ENCODE measurements around the gene RAB3IP. TPM values are rescaled to one million over a fixed set of nuclear protein-coding genes. Genes with fewer than 3 reads are reported as not detected.

RAB3IP gene
- total and polyA plus RNA-seq, 11 donors: 19.7 to 37.5 (median 32.6) TPM

DNA sequence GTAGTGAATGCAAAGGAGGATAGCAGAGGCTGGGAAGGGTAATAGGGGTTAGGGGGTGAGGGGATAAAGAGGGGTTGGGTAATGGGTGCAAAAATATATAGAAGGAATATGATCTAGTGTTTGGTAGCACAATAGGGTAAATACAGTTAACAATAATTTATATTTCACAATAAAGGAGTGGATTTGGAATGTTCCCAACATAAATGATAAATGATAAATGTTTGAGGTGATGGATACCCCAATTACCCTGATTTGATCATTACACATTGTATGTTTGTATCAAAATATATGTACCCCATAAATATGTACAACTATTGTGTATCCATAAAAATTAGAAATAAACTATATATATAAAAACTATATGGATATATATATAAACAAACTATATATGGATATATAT lies 85.4 kb downstream of the RAB3IP start:
- no peak for DNase-seq
- no peak for TF ChIP-seq POLR2A (IDR thresholded peaks at IDR 0.05)
- H3K27ac ChIP-seq: no peak overlapping the region
- no peak for ATAC-seq
- H3K27me3 ChIP-seq: no peaks in the 10 kb centered on the region
- intact Hi-C loops (cut with DNase I): no loop called here
- peaks cover 0 to 12% (median 4%) of the 10 kb centered on the region in 12 donors for H3K4me1 ChIP-seq
- no peaks in the 10 kb centered on the region for H3K9me3 ChIP-seq
- no peaks in the 10 kb centered on the region for H3K36me3 ChIP-seq
- H3K4me3 ChIP-seq: no peak overlapping the region

- no peak for DNase-seq
- Histone ChIP-seq H3K4me3 (no peak within 1 kb of the TSS), H3K4me1 (peaks cover 0 to 12% (median 4%) of the 10 kb centered on the region in 12 donors), H3K9me3 (no peaks in the 10 kb centered on the region), H3K27ac (no peak within 1 kb of the TSS), H3K27me3 (no peaks in the 10 kb centered on the region), H3K36me3 (no peaks in the 10 kb centered on the region)
- WGBS, 4 donors: 80 to 84% (median 81%) methylated on average over 5 of the region's 5 CpGs
- ATAC-seq: no peak
- intact Hi-C loops (cut with DNase I): no loop called here
- no peak for TF ChIP-seq CTCF (IDR thresholded peaks at IDR 0.05)
- no peak for TF ChIP-seq POLR2A (IDR thresholded peaks at IDR 0.05)
These were observed 86.4 kb downstream of the RAB3IP start, which contains the start of gene MYRFL for GRCh38 chr12:69824966-69825560. Gene MYRFL, plus strand, starts transcription at chr12:69825227. Its CDS starts 291 bp downstream, at chr12:69825518.

DNA sequence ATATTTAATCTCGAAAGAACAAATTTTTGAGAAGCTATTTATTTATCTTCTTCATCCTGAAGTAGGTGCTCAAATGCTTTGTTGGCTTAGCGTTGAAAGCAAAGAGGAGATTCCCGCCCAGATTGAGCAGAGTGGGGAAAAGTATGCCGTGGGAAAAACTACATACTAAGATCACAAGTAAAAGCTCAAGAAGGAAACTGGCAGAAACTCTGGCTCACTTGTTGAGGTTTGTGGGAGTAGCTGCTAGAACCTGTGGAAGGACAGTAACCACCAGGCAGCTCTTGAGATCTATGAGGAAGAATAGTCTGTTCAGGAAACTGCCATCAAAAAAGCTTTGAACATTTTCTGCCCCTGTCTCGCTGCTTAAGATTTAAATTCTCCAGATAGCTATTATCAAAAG lies 90.2 kb downstream of the RAB3IP start:
- Histone ChIP-seq H3K4me3 (no peak overlapping the region), H3K27ac (no peak overlapping the region), H3K9me3 (no peaks in the 10 kb centered on the region), H3K27me3 (no peaks in the 10 kb centered on the region), H3K4me1 (peaks cover 0 to 9% (median 0%) of the 10 kb centered on the region in 12 donors), H3K36me3 (no peaks in the 10 kb centered on the region)
- intact Hi-C loops (cut with DNase I): no loop called here
- 72 to 76% (median 75%) methylated on average over 5 of the region's 5 CpGs for WGBS, 4 donors
- ATAC-seq: no peak
- TF ChIP-seq POLR2A (IDR thresholded peaks at IDR 0.05): no peak
- no peak for TF ChIP-seq CTCF (IDR thresholded peaks at IDR 0.05)
- DNase-seq: no peak

GRCh38 chr12:69833696-69834095 lies 95.0 kb downstream of the RAB3IP start:
- intact Hi-C loops (cut with DNase I): no loop called here
- TF ChIP-seq CTCF (IDR thresholded peaks at IDR 0.05) (no peak), POLR2A (IDR thresholded peaks at IDR 0.05) (no peak)
- no peaks in the 10 kb centered on the region for H3K36me3 ChIP-seq
- DNase-seq (no peak), ATAC-seq (no peak)
- WGBS, 4 donors: 67 to 93% (median 81%) methylated on average over 2 of the region's 2 CpGs
- H3K4me3 ChIP-seq: no peak overlapping the region
- no peak overlapping the region for H3K27ac ChIP-seq
- peaks cover 0 to 9% (median 0%) of the 10 kb centered on the region in 12 donors for H3K4me1 ChIP-seq
- H3K27me3 ChIP-seq: no peaks in the 10 kb centered on the region
- no peaks in the 10 kb centered on the region for H3K9me3 ChIP-seq

DNA sequence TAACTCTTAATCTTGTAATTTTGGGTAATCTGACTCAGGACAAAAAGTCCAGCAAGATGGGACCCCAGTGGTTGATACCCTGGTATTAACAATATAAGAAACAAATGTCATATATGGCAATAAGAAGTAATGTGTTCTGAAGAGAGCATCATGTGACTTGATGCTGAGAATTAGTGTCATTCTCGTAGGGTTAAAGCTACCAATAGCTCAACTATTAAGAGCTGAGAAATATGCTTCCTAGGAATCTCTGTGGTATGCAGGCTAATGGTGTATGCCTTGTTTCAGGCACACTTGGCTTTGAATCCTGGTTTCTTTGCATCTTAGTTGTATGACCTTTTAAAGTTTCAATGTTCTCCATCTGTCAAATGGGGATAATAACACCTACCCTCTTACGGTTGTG lies 95.5 kb downstream of the RAB3IP start:
- H3K4me1 ChIP-seq: peaks cover 0 to 9% (median 0%) of the 10 kb centered on the region in 12 donors
- intact Hi-C loops (cut with DNase I): no loop called here
- no peaks in the 10 kb centered on the region for H3K36me3 ChIP-seq
- no peaks in the 10 kb centered on the region for H3K27me3 ChIP-seq
- H3K4me3 ChIP-seq: no peak overlapping the region
- ATAC-seq (no peak), DNase-seq (no peak)
- WGBS, 4 donors: 75 to 94% (median 83%) methylated on average over 2 of the region's 2 CpGs
- TF ChIP-seq CTCF (IDR thresholded peaks at IDR 0.05) (no peak), POLR2A (IDR thresholded peaks at IDR 0.05) (no peak)
- H3K9me3 ChIP-seq: no peaks in the 10 kb centered on the region
- no peak overlapping the region for H3K27ac ChIP-seq

All from heart left ventricle (tissue), 16 donors.